Stimulated activated CD4-positive, alpha-beta T cell treated with anti-CD3 and anti-CD28 coated beads, Interleukin-15, amount 100 ng/mL, for 24 hours (primary cell): Measurements from ENCODE around the gene SPINK8.
"Not testable (repeated sequence)": the region's sequence is repeated elsewhere in the genome, so short reads cannot be mapped to it uniquely, and the experiment has no call there.

Experiments used
- DNase-seq: peaks from one replicate; pipeline ENCODE4 v3.0.0-alpha.2; 2020

The SPINK8 gene

DNA sequence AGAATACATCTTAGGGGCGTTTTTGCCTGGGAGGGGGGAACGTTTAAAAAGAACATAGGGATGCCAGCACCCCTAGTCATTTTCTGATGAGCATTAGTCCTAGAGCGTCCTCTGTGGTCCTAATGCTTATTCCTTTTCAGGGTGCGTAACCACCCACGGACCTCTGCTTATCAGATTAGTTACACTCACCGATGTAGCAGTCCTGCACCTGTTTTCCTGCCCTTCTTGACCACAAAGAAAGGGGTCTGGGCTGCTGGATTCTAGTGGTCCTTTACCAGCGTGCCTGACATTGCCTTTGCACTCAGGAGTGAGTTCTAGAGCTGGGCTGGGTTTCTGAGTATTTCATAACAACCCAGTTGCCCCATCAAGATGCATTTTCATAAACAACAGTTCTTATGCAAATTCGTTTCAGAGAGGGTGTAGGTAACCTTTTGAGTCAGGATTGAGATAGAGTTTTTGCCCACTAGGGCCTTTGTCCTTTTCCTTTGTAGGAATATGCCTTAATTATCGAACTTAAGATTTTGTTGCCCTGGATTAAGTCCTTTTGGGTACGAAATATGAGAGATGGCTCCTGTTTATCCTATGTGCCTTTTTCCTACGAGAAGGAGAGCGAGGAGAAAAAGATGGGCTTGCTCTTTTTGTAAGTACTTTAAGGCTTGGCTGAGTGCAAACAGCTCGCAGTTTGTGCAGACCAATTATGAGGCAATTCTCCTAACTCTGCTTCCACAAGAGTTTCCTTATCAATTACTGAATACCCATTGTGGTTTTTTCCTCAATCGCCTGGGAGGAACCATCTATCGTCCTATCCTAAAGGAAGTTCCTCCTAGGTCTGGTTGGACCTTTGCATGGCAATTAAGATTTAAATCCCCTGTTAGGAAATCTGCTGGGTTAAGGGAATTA lies at the start of gene SPINK8:
TSS of gene SPINK8 (minus strand) at position 316 of the 900 bp plus-strand sequence. CDS start 5,320 bp downstream, outside the sequence.
- DNase-seq, result not testable (repeated sequence)

DNA sequence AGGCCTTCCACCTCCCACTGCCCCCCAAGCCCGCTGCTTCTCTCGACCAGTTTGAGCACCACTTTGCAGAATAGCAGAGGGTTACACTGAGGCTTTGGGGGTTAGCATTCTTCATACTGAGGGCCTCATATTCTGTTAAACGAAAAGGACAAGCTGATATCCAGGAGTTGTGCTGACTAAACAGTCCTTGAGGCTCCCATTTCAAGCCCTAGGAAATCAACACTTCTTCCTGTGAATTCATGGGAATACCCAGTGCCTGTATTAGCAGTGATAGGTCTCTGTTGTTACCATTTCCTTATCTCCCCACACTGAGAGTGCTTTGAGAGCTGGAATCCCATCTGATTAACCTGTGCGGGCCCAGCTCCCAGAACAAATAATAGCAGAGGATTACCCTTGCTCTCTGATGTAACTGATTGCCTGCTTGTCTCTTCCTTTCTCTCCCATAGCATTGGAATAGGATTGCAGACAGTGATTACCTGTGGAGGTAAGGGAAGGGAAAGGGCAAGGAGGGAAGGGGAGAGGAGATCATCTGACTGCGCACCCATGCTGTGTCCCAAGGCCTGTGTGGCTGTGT lies 39.5 kb upstream of the SPINK8 start:
- no peak for DNase-seq

DNA sequence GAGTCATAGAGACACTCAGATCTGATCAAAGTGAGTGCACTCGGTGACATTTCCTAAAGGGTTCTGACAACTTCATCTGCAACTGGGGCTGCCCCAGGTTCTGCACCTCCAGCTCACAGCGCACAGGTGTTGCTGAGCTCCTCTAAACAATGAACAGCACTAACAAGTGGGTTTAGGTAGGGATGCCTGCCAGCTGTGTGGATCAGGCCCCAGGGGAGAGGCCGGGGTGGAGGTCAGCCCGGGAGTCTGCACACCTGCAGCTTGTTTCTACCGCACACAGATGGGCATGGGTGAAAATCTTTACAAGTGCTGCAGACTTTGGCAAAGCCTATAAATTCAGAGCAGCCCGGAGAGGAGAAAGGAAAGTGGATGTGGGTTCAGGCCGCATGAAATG lies 38.9 kb upstream of the SPINK8 start:
- no peak for DNase-seq

DNA sequence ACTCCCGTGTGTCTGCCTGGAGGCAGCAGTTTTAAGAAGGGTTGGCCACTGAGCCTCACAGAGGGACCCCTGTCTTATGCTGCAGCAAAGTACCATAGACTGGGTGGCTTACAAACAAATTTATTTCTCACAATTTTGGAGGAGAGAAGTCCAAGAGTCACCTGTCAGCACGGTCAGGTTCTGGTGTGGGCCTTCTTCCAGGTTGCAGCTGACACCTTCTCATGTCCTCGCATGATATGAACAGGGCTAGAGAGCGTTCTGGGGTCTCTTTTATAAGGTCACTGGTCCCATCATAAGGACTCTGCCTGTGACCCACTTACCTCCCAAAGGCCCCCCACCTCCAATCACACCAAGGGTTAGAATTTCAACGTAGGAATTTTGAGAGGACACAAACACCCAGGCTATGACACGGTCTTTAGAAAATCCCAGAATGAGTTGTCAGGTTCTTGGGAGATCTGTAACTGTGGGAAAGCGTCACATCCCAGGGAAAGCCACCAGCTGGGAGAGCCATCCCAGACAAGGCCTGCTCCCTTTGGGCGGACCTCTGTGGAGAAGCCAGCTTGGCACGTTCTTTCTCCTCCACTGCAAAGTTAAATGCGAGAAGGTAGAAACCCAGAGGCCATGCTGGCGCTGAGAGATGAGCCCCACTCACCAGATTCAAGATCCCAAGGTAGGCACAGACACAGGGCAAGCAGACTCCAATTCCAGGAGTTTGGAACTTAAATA lies 38.4 kb upstream of the SPINK8 start, which contains the start of gene FBXW12:
TSS of gene FBXW12 (plus strand) at position 569 of the 726 bp plus-strand sequence. CDS start 549 bp downstream, outside the sequence.
- no peak for DNase-seq

DNA sequence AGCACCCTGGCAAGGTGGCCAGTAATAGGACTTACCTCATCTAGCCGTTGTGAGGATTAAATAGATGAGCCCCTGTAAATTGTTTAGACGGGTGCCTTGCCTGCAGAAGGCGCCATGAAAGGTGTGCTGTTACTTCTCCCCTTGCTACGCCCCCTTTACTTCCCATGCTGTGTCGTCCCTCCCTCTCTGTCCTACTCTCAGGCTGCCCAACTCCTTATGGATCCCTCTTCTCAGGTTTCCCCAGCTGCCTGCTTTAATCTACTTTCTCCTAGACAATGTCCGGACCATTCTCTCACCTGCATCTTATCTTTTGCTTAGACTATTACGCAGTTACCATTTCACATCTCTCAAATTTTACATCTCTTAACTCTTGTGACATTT lies 36.9 kb upstream of the SPINK8 start:
- DNase-seq, result no peak

DNA sequence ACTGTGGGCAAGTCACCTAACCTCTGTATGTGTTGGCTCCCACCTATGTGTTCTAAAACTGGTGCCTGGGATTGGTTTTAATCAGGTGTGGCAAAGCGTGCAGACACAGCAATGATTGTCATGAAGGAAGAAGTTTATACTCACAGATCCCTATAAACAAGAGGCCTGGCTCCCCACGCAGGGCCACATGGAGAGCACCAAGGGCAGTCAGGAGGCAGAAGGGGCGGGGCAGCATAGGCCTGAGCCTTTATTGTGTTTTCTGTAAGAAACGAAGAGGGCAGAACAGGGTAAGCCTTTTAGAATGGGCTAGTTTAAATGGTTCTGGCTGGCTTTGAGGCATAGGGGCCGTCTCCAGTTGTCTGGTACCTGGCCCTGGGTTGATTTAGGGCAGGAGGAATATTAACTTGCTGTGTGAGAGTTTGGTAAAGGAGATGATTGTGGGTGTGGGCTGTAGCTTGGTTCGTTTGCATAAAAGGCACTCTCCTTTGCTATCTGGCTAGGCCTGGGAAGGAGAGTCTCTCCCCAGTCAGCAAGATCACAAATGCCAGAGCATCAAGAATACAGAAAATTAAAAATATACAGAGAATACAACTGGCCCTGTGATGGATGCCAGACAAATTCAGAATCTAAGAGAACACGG lies 36.4 kb upstream of the SPINK8 start:
- no peak for DNase-seq

- DNase-seq, result no peak
Observed at GRCh38 chr3:48367201-48367600, 33.7 kb upstream of the SPINK8 start.

- no peak for DNase-seq
Observed at GRCh38 chr3:48364840-48365239, 31.4 kb upstream of the SPINK8 start.

DNA sequence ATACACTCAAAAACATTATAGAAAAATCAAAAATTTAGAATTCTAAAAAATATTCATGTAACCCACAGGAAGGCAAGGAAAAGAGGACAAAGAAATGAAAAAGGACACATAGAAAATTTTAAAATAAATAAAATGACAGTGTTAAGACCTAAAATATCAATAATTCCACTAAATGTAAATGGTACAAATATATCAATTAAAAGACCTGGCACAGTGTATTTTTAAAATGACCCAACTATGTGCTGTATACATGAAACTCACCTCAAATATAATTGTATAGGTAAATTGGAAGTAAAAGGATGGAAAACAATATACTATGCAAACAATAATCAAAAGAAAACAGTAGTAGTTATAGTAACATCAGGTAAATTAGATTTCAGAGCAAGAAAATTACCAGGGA lies 28.5 kb upstream of the SPINK8 start:
- DNase-seq, result no peak

DNA sequence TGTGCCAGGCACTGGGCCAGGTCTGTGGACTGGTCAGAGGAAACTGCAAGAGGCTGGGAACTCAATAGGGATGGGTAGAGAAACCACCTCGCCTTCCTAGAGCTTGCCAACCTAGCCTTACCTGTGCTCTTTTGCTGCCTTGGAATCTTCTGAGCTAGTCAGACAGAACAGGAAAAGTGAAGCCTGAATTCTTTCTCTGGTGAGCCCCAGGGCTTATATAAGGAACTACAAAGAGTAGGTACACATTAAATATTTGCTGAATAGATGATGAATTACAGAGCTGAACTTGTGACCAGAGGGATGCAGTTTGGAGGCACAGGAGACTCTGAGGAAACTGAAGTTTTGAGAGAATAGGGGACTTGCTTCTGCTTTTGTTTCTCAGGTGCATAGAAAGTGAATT lies 23.0 kb upstream of the SPINK8 start:
- no peak for DNase-seq

DNA sequence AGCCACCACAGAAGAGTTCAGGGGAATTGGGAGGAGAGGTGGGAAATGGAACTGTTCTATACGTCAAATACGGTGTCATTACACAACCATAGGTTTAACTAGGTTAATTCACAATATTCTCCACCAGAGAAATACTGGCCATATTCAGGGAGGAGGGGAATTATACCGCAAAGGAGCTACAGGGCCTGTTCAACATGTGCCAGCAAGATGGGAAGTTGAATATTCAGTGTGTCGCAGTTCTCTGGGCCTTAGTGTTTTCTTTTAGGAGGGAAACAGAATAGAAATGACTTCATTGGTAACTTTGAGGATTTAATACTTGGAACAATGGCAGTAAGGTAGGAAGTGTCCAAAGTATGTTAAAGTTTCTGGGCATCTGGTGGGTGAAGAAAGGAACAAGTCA lies 20.5 kb upstream of the SPINK8 start:
- no peak for DNase-seq

DNA sequence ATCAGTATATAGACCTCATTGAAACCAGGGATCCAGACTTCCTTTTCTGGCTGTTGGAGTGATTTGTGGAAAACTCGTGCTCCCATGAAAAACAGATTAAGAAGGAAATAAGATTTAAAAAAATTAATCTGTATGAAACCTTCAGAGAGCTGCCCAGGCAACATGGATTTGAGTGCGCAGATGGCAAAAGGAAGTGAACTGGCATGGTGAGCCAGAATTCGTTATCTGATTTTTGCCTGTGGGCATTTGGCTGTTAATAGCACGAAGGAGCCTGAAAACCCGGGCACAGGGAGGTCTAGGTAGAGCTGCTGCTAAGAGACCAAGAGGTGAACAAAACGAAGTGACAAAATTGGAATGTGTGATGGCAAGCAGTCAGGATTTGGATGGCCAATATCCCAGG lies 19.1 kb upstream of the SPINK8 start:
- no peak for DNase-seq

DNA sequence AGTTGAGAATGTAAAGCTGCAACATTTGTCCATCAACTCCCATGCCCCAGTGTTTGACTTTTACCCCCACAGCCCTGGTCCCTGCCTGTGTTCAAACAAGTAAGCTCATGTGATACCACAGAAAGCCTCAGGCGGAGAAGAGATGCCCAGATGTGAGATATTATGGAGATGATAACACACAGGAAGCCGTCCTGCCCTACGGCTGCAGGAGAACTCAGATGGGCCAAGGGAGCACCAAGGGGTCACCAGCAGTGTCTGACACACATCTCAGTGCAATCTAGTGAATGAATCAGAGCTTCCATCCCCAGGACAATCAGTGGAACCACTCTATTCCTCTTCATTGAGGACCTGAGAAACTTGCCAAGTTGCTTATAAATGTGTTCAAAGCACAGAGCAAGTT lies 14.0 kb upstream of the SPINK8 start:
- no peak for DNase-seq

DNA sequence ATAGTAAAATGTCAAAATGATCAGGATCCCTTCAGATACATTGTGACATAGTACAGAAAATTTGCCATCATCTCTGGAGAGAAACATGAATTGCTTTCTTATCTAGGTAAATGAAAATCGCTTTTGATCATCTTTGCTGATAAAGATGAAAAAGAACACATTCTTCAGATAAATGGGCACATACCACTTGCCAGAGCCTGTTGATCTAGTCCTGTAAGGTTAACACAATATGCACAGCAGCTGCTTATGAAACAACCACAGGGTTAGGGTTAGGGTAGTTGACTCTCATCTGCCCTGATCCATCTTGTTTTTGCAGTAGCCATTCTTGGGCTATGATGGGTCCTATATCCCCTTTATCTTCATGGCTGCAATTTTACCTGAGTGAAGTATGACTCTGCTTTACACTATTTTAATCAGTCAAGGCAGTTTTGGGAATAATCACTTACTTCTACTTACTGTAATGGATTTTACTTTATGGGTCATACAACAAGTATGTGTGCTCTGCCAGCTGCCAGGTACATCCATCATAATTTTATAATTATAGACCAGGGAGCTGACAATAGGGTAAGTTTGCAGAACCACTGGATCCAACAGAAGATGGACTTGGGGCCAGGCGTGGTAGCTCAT lies 12.6 kb upstream of the SPINK8 start:
- no peak for DNase-seq

GRCh38 chr3:48344867-48345507 lies 11.5 kb upstream of the SPINK8 start:
- DNase-seq, result no peak

DNA sequence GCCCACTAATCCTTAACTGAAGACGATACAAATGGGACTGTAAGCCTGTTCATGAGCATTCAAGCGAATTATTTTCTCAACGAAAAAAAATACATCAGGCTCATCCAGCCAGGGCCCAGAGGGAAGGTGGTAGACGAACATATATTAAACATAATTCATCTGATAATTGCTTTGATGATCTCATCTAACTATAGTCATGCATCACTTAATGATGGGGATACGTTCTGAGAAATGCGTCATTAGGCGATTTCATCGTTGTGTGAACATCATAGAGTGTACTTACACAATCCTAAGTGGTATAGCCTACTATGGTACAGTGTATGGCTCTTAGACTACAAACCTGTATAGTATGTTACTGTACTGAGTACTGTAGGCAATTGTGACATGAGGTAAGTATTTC lies 10.0 kb upstream of the SPINK8 start:
- no peak for DNase-seq

DNA sequence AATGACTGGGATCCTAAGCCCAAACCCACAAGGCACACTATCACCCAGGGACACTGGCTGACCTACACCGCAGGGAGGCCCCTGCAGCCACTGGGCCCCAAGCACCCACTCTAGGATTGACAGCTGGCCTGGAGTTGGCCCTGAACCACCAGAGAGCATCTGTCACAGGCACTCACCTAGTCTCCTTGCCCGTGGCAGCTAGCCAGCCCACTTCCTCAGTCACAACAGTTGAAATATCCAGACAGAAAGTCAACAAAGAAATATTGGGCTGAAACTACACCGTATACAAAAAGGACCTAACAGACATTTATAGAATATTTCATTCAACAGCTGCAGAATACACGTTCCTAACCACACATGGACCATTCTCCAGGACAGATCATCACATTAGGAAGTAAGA lies 5.2 kb upstream of the SPINK8 start:
- DNase-seq, result no peak

DNA sequence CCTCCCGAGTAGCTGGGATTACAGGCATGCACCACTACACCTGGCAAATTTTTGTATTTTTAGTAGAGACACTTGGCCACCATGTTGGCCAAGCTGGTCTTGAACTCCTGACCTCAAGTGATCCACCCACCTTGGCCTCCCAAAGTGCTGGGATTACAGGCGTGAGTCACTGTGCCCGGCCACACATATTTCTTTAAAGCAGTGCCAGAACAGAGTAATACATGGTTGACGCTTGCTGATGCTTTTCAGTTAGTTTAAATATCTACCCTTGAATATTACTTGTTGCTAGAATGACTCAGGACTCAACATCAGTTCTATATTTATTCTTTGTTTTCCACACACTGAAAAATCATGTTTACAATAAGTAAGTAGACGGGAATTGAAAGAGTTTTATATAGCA lies 4.1 kb upstream of the SPINK8 start:
- DNase-seq, result not testable (repeated sequence)

GRCh38 chr3:48335286-48335685 lies 1.8 kb upstream of the SPINK8 start:
- not testable (repeated sequence) for DNase-seq

DNA sequence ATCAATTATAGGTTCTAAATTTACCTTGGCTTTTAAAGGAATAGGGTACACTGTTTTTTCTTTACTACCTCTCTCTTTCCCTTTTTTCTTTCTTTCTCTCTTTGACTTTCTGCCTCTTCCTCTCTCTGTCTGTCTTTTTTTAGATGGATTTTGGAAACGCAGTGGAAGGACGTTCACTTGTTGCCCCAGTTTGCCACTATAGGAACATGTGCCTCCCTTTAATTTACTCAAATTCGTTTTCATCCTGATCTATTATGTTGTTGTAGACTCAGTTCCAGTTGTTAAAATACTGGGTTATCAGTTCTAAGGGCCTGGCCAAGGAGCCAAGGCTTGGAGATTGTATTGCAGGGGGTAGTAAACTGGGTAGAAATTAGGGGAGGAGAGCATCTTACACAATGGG lies 1.1 kb upstream of the SPINK8 start:
- no peak for DNase-seq

DNA sequence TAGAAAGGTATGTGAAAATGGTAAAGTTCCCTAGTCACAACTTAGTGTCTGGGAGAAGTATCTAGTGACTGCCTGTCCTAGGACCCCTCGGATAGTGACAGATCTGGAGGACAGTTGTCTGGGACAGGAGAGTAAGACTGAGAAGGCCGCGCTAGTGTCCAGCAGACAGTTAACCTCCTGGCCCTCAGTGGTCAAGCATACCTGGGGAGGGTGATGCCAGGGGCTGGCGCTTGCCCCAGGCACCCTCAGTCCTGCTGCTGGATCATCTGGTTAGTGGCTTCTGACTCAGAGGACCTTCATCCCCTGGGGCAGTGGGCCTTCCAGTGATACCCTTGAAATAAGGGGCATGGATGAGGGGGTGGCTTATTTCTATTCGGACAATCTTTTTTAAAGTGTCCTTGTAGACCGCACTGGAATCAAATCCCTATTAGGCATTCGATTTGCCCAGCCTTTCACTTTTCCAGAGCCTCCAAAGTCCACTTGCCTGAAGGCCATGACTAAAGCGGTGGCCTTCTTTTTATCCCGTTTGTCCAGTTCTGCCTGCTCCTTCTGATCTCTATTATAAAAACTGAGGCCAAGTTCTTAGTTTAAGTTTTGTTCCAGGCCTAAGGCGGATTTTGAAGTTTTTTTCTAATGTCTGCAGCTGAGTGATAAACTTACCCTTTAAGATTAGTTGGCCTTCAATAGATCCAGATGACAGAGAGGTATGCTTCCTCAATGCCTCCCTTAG lies 1.6 kb downstream of the SPINK8 start:
- DNase-seq, result not testable (repeated sequence)

DNA sequence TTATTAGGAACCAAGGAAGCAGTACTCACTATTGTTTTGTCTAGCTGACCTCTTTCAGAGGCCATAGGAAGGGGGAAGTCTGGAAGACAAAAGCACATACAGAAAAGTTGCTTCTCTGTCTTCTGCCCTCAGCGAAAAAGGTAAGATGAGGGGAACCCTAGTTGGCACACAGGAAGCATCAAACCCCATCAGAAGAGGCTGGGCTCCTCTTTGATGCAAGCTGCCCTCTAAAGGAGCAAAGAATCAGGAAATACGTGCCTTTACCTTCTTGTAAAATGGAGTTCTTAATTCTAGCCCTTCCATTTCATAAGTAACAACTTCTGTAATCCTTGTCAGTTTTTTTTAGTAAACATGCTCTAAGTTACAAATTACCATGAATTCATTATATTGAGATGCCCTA lies 12.5 kb downstream of the SPINK8 start:
- DNase-seq, result no peak
